Ramos (cell line): Measurements from ENCODE around the gene GP9.

ENCODE experiments used
- in situ Hi-C: fragments of 300-500 bp; cut with MboI; formaldehyde crosslinking; loops from one replicate; pipeline ENCODE4 v1.14.3; 2022; ENCODE audit warnings: low sequenced_read_pairs; ENCODE audit not compliant: unreplicated experiment

Gene GP9

DNA sequence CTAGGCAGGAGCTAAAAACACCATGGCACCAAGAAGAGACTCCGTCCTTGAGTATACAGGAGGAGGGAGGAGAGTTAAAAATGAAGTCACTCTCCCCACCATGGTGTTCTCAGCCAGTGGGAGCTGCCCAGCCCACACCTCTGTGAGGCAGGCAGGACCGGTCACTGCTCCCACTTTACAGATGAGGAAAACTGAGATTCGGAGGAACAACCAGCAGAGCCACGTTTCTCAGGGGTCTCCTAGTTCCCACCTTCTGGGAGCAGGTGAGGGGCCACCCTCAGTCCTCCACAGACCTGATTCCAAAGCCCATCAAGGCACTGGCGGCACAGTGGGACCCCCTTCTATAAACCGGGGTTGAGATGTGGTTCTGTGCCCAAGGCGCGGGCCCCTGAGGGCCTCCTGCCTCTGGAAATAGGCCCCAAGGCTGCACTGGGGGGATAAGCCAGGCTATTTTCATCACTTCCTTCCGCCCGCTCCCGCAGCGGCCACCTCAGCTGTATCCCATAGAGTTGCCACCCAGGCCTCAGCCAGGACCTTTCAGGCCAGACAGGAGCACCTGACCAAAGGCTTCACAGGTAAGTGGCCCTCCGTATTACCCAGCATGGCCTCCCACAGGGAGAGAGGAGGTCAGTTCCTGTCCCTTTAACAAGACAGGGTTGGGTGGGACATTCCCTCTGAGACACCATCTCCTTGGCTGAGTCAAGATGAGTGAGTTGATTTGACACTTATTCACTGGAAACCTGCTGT lies at the start of gene GP9:
TSS of gene GP9 (plus strand) at position 504 of the 747 bp plus-strand sequence. CDS start 961 bp downstream, outside the sequence.
- in situ Hi-C loops: no loop called here

- in situ Hi-C loops: no loop called here
Measured at GRCh38 chr3:129013491-129013891, 47.1 kb upstream of the GP9 start.

GRCh38 chr3:129014148-129014547 lies 46.4 kb upstream of the GP9 start:
- in situ Hi-C loops: no loop called here

- in situ Hi-C loops: no loop called here
Measured at GRCh38 chr3:129014793-129015345, 45.7 kb upstream of the GP9 start.

- in situ Hi-C loops: no loop called here
Measured at GRCh38 chr3:129015388-129016105, 45.0 kb upstream of the GP9 start.

DNA sequence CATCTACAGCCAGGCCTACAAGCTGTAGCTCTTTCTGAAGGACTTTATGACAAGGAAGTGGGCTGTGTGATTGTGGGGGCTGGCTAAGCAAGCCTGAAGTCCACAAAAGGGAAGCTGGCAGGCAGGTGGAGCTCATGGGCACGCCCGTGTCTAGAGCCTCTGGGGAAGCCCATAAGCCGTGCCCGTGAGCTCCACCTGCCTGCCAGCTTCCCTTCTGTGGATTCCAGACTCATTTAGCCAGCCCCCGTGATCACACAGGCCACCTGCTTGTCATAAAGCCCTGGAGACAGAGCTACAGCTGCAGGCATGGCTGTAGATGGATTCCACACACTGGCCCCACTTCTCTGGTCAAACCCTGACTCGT lies 44.2 kb upstream of the GP9 start:
- in situ Hi-C loops: no loop called here

GRCh38 chr3:129016720-129017483 lies 43.7 kb upstream of the GP9 start:
- in situ Hi-C loops: no loop called here

DNA sequence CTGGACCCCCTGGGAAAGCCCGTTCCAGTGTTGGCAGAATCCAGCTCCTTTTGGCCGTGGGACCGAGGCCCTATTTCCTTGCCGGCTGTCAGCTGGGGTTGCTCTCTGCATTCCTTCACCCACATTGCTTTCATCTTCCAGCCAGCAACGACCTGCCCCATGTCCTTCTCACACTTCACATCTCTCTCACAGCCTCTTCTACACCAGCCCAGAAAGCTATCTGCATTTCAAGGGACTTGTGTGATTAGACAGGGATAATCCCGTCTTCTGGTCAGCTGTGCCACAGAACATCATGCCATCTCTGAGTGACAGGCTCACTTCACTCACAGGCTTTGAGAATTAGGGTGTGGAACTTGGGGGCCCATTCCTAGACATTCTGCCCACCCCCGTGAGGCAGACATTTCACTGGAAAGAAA lies 43.1 kb upstream of the GP9 start:
- in situ Hi-C loops: no loop called here

DNA sequence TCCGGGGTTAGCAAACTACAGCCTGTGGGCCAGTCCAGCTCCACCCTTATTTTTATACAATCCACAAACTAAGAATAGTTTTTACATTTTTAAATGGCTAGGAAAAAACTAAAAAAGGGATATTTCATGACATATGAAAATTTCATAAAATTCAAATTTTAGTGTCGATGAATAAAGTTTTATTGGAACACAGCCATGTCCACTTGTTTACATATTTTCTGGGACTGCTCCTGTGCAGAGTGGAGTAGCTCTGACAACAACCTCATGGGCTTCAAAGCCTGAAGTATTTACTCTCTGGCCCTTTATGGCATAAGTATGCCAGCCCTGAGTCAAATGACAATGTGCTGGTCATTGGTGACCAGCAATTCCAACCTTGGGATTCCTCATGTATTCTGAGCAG lies 42.3 kb upstream of the GP9 start:
- in situ Hi-C loops: no loop called here

- in situ Hi-C loops: no loop called here
Measured at GRCh38 chr3:129018751-129019150, 41.8 kb upstream of the GP9 start.

DNA sequence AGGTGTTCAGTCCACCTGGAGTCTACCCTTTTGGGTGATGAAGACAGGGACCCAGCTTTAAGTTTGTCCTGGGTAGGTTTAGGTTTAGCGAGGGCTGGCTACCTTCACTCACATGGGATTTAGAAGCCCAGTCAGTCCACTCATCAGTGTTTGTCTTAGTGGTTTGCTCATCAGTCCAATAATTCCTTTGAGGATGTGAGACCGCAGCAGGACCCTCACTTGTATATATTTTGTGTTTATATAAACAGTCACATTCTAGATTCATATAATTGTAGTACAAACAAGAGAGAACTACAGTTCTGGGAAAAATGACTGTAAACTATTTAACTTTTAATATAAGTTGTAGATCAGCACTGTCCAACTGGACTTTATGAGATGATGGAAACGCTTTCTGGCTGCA lies 41.3 kb upstream of the GP9 start:
- in situ Hi-C loops: no loop called here

DNA sequence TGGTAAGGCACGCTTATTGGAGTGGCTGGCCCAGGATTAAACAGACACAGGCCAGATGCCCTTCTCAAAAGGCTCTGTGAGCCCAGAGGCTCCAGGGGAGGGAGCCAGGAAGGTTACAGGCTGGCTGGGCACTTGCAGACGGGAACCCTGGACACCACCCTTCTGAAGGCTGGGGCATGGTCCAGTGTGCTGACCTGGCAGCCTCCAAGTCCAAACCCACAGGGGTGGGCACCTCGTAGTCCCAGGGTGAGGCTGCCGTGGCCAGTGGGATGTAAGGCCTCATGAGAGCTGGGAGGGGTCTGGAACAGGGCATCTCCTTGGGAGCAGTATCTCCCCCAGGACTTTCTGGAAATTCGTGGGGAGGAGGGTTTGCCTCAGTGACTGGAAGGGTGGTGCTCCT lies 39.9 kb upstream of the GP9 start:
- in situ Hi-C loops: no loop called here

DNA sequence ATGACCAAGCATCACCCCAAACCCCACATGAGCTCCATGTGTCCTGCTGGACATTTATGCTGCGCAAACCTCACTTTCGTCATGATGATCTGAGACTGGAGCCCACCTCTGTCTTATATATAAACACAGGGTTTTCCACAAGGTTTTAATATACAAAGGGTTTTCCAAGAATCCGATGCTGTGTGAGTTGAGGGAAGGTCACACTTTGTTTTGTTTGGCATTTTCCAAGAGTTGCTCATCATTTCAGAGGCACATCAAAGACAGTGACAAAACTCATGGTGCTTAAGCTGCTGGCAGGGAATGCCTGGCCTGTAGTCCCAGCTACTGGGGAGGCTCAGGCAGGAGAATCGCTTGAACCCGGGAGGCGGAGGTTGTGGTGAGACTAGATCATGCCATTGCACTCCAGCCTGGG lies 39.4 kb upstream of the GP9 start:
- in situ Hi-C loops: no loop called here

- in situ Hi-C loops: no loop called here
Measured at GRCh38 chr3:129022114-129023007, 38.2 kb upstream of the GP9 start.

DNA sequence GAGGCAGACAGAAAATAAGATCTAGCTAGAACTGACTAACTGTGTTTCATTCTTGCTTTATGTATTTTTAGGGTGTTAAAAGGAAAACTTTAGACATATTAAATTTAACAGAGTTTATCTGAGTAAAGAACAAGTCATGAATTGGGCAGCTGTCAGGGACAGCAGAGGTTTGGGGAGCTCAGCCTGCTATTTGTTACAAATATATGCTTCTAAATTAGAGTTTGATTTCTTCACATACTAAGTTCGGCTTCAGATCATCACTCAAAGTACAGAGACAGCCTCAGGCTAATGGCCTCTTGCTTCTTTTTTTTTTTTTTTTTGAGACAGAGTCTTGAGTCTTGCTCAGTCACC lies 37.6 kb upstream of the GP9 start:
- in situ Hi-C loops: no loop called here

DNA sequence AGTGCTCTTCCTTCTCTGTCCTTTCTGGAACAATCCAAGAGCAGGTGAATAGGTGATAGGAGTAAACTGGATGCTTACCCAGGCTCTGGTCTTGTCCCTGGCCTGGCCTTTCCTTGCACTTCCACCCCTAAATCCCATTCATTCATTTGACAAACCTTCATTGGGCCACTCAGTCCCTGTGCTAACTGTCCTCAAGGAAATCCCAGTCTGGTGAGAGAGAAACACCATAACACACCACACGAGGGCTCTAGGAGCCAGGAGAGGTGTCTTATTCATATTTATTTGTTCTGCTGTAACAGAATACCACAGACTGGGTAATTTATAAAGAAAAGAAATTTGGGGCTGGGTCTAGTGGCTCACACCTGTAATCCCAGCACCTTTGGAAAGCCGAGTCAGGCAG lies 36.7 kb upstream of the GP9 start:
- in situ Hi-C loops: no loop called here

DNA sequence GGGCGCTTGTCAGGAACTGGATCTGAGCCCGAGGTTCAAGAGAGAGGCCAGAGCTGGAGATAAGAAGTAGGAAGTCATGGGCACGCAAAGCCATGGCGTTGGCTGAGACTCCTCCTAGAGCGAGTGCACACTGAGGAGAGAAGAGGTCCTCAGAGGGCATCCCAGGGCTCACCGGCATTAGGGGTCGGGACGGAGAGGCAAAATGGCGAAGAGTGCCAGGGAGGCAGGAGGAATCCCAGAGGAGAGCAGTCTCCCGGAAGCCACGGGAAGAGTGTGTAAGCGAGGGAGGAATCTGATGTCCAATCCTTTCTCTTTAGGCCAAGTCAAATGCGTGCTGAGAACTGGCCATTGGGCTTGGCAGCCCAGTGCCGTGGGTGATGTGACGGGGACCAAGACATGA lies 35.5 kb upstream of the GP9 start:
- in situ Hi-C loops: no loop called here

DNA sequence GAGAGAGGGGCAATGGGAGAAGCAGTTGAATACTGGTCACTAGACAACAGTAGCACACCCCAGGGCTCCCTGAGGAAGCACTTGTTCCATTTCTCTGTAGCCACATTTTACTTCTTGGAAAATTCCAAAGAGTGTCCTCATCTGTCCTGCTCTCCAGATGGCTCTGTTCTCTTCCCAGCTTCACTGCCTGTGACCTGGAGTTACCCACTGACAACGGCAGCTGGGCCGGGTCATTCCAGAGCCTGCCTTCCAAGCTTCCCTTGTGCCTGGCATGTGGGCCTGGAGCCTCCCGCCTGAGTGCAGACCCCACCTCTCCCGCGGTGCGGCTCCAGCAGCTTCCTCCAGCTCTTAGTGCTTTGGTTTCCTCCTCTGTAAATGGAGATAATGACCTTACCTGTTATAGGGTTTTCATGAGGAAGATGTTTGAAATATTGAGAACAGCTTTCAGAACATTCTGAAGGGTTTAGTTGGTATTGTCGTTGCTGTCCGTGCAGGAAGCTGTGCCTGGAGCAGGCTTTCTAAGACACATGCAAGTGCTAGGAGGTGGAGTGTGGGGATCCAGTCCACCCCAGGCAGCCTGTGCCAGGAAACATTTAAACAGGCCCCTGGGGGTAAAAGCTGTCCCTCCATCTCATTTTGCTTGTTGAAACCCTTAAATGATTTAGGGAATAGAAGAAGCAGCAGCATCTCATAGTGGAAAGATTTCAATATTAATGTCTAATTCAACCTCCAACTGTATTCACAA lies 34.7 kb upstream of the GP9 start:
- in situ Hi-C loops: no loop called here
